Nephron (organoid): Measurements from ENCODE around the gene ZNF330.

Experiments used
- H3K27ac Mint-ChIP-seq, 3 experiments: 2 replicates each; pipeline ENCODE4 v1.8.0; 2020; ENCODE audit warnings: mixed read lengths in 3 of 3, mild to moderate bottlenecking in 2 of 3, moderate library complexity in 1 of 3
- H3K27me3 Mint-ChIP-seq: 2 replicates; pipeline ENCODE4 v1.8.0; 2021; ENCODE audit warnings: low read depth, mild to moderate bottlenecking, moderate library complexity, mixed read lengths
- H3K36me3 Mint-ChIP-seq: 2 replicates; pipeline ENCODE4 v1.8.0; 2020; ENCODE audit warnings: low read depth, mixed read lengths
- H3K4me1 Mint-ChIP-seq: 2 replicates; pipeline ENCODE4 v1.8.0; 2020; ENCODE audit warnings: mixed read lengths
- H3K4me3 Mint-ChIP-seq, 3 experiments: 2 replicates each; pipeline ENCODE4 v1.8.0; 2020; ENCODE audit warnings: mild to moderate bottlenecking in 3 of 3, mixed read lengths in 3 of 3, moderate library complexity in 2 of 3
- H3K9me3 Mint-ChIP-seq: 2 replicates; pipeline ENCODE4 v1.8.0; 2020; ENCODE audit warnings: mixed read lengths
- CTCF ChIP-seq, 3 experiments: fragments of 200-600 bp; sonication (generic); IDR thresholded peaks; one replicate each; pipeline ENCODE4 v1.5.0; 2021; ENCODE audit warnings: antibody characterized with exemption in 3 of 3; ENCODE audit not compliant: unreplicated experiment in 3 of 3

Gene ZNF330

GRCh38 chr4:141192564-141192963, 28.1 kb upstream of the ZNF330 start:
- no peaks in the 10 kb centered on the region for H3K36me3 Mint-ChIP-seq
- no peak for TF ChIP-seq CTCF (IDR thresholded peaks at IDR 0.05; ENCODE audit: unreplicated experiment in 3 of 3)
- H3K4me3 Mint-ChIP-seq, result no peak overlapping the region
- H3K27me3 Mint-ChIP-seq, result peaks cover 9% of the 10 kb centered on the region
- H3K9me3 Mint-ChIP-seq, result no peaks in the 10 kb centered on the region
- no peak overlapping the region for H3K27ac Mint-ChIP-seq
- H3K4me1 Mint-ChIP-seq, result peaks cover 6% of the 10 kb centered on the region

GRCh38 chr4:141193516-141194034, 27.1 kb upstream of the ZNF330 start:
- Mint-ChIP-seq H3K27me3 (peaks cover 9% of the 10 kb centered on the region), H3K4me3 (no peak overlapping the region), H3K27ac (no peak overlapping the region), H3K4me1 (peaks cover 6% of the 10 kb centered on the region), H3K9me3 (peaks cover 2% of the 10 kb centered on the region), H3K36me3 (no peaks in the 10 kb centered on the region)
- TF ChIP-seq CTCF (IDR thresholded peaks at IDR 0.05; ENCODE audit: unreplicated experiment in 3 of 3), result no peak

- Mint-ChIP-seq H3K9me3 (peaks cover 2% of the 10 kb centered on the region), H3K27me3 (peaks cover 9% of the 10 kb centered on the region), H3K36me3 (no peaks in the 10 kb centered on the region)
Observed at GRCh38 chr4:141195095-141195707, 25.5 kb upstream of the ZNF330 start.

DNA sequence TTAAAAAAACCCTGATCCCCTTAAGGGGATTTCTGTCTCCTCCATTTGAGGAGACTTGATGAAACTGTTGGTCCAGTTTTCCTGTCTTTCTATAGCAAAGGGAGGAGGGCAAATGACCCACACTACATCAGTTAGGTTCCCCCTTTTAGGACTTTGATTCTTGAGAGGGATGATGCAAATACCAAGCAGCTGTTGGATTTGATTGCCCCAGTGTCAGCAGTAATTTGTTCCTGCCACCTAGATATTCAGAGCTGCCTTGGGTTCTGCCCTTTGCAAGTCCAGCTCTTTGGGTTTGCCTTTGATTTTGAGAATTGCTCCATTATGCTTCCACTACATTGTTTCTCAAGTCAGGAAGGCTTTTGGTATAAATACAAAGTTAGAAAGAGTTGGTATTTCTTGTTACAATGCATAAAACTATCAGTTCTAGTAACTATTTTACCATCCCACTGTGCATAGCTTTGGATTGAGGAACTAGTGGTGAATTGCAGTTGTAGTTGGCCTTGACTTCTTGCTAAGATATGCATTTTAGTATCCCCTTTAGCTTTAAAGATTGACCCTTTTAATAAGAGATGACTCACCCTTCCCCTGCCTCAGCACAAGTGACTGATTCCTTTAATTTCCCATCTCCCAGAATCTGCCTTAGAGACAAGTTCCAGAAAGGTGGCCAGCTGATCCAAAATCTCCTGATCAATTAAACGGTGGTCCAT, 24.3 kb upstream of the ZNF330 start:
- no peak overlapping the region for H3K27ac Mint-ChIP-seq

More at GRCh38 chr4:141195095-141195707, 25.5 kb upstream of the ZNF330 start:
- Mint-ChIP-seq H3K4me1 (peaks cover 6% of the 10 kb centered on the region), H3K27ac (no peak overlapping the region), H3K4me3 (no peak overlapping the region)
- no peak for TF ChIP-seq CTCF (IDR thresholded peaks at IDR 0.05; ENCODE audit: unreplicated experiment in 3 of 3)

GRCh38 chr4:141207961-141208360, 12.7 kb upstream of the ZNF330 start:
- H3K27ac Mint-ChIP-seq, result no peak overlapping the region
- no peak for TF ChIP-seq CTCF (IDR thresholded peaks at IDR 0.05; ENCODE audit: unreplicated experiment in 3 of 3)
- no peaks in the 10 kb centered on the region for H3K36me3 Mint-ChIP-seq
- no peaks in the 10 kb centered on the region for H3K9me3 Mint-ChIP-seq
- no peak overlapping the region for H3K4me3 Mint-ChIP-seq
- H3K4me1 Mint-ChIP-seq, result no peaks in the 10 kb centered on the region
- peaks cover 5% of the 10 kb centered on the region for H3K27me3 Mint-ChIP-seq

More for the DNA sequence above, 24.3 kb upstream of the ZNF330 start:
- Mint-ChIP-seq H3K4me3 (no peak overlapping the region), H3K27me3 (peaks cover 9% of the 10 kb centered on the region), H3K9me3 (peaks cover 2% of the 10 kb centered on the region), H3K4me1 (peaks cover 6% of the 10 kb centered on the region), H3K36me3 (no peaks in the 10 kb centered on the region)
- no peak for TF ChIP-seq CTCF (IDR thresholded peaks at IDR 0.05; ENCODE audit: unreplicated experiment in 3 of 3)
